OCI-LY1 (cell line): Measurements from ENCODE around the gene XRCC6.
"Not testable (repeated sequence)": the region's sequence is repeated elsewhere in the genome, so short reads cannot be mapped to it uniquely, and the experiment has no call there.

ENCODE experiments used
- H2AFZ ChIP-seq: fragments of 200-600 bp; sonication (generic), shearing (Covaris generic); 2 replicates; pipeline ENCODE4 v1.6.0; 2014; ENCODE audit warnings: antibody characterized with exemption, mild to moderate bottlenecking, low read length
- H3F3A ChIP-seq: fragments of 200-600 bp; sonication (generic), shearing (Covaris generic); 2 replicates; pipeline ENCODE4 v1.6.0; 2014; ENCODE audit warnings: mild to moderate bottlenecking, antibody characterized with exemption, low read length, moderate library complexity; ENCODE audit not compliant: insufficient read depth
- H3K27ac ChIP-seq: fragments of 200-600 bp; sonication (generic); 2 replicates; pipeline ENCODE4 v1.5.1; 2014; ENCODE audit warnings: low read length, mixed run types, mild to moderate bottlenecking, low read depth; ENCODE audit not compliant: poor library complexity, severe bottlenecking
- H3K27me3 ChIP-seq: fragments of 200-600 bp; sonication (generic); 2 replicates; pipeline ENCODE4 v1.6.0; 2014; ENCODE audit warnings: antibody characterized with exemption, mild to moderate bottlenecking, low read length, moderate library complexity; ENCODE audit not compliant: insufficient read depth
- H3K36me3 ChIP-seq: fragments of 200-600 bp; sonication (generic); 2 replicates; pipeline ENCODE4 v1.6.1; 2014; ENCODE audit warnings: mild to moderate bottlenecking, antibody characterized with exemption, low read length, moderate library complexity, mixed read lengths; ENCODE audit not compliant: insufficient read depth
- H3K4me1 ChIP-seq: fragments of 200-600 bp; sonication (generic); 2 replicates; pipeline ENCODE4 v1.5.1; 2014; ENCODE audit warnings: mild to moderate bottlenecking, low read length, moderate library complexity; ENCODE audit not compliant: insufficient read depth, severe bottlenecking
- H3K4me2 ChIP-seq: fragments of 200-600 bp; sonication (generic), shearing (Covaris generic); 2 replicates; pipeline ENCODE4 v1.6.1; 2014; ENCODE audit warnings: low read length
- H3K4me3 ChIP-seq: fragments of 200-600 bp; sonication (generic); 2 replicates; pipeline ENCODE4 v1.5.1; 2014; ENCODE audit warnings: low read length, low read depth, mild to moderate bottlenecking, mixed read lengths; ENCODE audit not compliant: poor library complexity, severe bottlenecking
- H3K79me2 ChIP-seq: fragments of 200-600 bp; shearing (Covaris generic); 2 replicates; pipeline ENCODE4 v1.6.1; 2016; ENCODE audit warnings: mixed run types, low read length, mixed read lengths; ENCODE audit not compliant: insufficient read depth
- H3K9ac ChIP-seq: fragments of 200-600 bp; sonication (generic), shearing (Covaris generic); 2 replicates; pipeline ENCODE4 v1.6.1; 2014; ENCODE audit warnings: mild to moderate bottlenecking, low read length, mixed read lengths
- H3K9me2 ChIP-seq: fragments of 200-600 bp; sonication (generic), shearing (Covaris generic); 2 replicates; pipeline ENCODE4 v1.6.1; 2014; ENCODE audit warnings: low read depth, mild to moderate bottlenecking, low read length, mixed read lengths
- H3K9me3 ChIP-seq: fragments of 200-600 bp; shearing (Covaris generic); 2 replicates; pipeline ENCODE4 v1.6.1; 2014; ENCODE audit warnings: low read length, mixed read lengths
- H4K20me1 ChIP-seq: fragments of 200-600 bp; sonication (generic), shearing (Covaris generic); 2 replicates; pipeline ENCODE4 v1.6.0; 2016; ENCODE audit warnings: mild to moderate bottlenecking, low read length; ENCODE audit not compliant: insufficient read depth
- CTCF ChIP-seq: fragments of 200-600 bp; sonication (generic), shearing (Covaris generic); IDR thresholded peaks from 2 replicates; pipeline ENCODE4 v1.5.1; 2017; ENCODE audit warnings: mild to moderate bottlenecking, antibody characterized with exemption, low read length, moderate library complexity, mixed read lengths
- EZH2 ChIP-seq: fragments of 200-600 bp; sonication (generic), shearing (Covaris generic); IDR thresholded peaks from 2 replicates; pipeline ENCODE4 v1.8.0; 2017; ENCODE audit warnings: borderline replicate concordance, mixed run types, mild to moderate bottlenecking, antibody characterized with exemption, low read length, moderate library complexity, mixed read lengths

XRCC6 gene

DNA sequence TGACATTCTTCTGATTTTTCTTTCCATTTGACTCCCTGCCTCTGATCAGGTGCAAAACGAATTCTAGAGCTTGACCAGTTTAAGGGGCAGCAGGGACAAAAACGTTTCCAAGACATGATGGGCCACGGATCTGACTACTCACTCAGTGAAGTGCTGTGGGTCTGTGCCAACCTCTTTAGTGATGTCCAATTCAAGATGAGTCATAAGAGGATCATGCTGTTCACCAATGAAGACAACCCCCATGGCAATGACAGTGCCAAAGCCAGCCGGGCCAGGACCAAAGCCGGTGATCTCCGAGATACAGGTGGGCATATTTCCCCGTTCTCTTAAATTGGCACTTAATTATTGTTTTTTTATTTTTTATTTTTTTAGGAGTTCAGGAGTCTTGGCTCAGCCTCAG lies 15.4 kb downstream of the XRCC6 start:
- H3K27me3 ChIP-seq = no peaks in the 10 kb centered on the region
- H3F3A ChIP-seq = no peaks in the 10 kb centered on the region
- peaks cover 93% of the 10 kb centered on the region for H3K36me3 ChIP-seq
- no peaks in the 10 kb centered on the region for H3K9me3 ChIP-seq
- 0 out of 2 replicates have a peak, but pooled peaks cover 2% of the 10 kb centered on the region for H3K79me2 ChIP-seq
- no peak overlapping the region for H3K27ac ChIP-seq
- no peak overlapping the region for H3K4me3 ChIP-seq
- H3K4me2 ChIP-seq = no peak overlapping the region
- H3K9ac ChIP-seq = no peak overlapping the region
- H2AFZ ChIP-seq = no peak overlapping the region
- no peak for TF ChIP-seq EZH2
- no peak for TF ChIP-seq CTCF
- no peaks in the 10 kb centered on the region for H3K4me1 ChIP-seq
- H3K9me2 ChIP-seq = no peaks in the 10 kb centered on the region
- H4K20me1 ChIP-seq = no peaks in the 10 kb centered on the region

DNA sequence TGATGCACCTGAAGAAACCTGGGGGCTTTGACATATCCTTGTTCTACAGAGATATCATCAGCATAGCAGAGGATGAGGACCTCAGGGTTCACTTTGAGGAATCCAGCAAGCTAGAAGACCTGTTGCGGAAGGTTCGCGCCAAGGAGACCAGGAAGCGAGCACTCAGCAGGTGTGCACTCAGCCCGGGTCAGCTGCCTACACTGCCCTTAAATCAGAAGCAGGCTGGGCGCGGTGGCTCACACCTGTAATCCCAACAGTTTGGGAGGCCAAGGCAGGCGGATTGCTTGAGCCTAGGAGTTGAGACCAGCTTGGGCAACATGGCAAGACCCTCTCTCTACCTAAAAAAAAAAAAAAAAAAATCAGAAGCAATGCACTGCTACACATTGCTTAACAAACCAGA lies 16.5 kb downstream of the XRCC6 start:
- H3K9me2 ChIP-seq, H3K9ac ChIP-seq, H3K4me3 ChIP-seq, H3K79me2 ChIP-seq, H3K27ac ChIP-seq, H3K4me1 ChIP-seq, H3K4me2 ChIP-seq, H4K20me1 ChIP-seq, H3K27me3 ChIP-seq, H3F3A ChIP-seq, H2AFZ ChIP-seq, H3K9me3 ChIP-seq: not testable (repeated sequence)
- H3K36me3 ChIP-seq = peaks cover 96% of the 10 kb centered on the region

DNA sequence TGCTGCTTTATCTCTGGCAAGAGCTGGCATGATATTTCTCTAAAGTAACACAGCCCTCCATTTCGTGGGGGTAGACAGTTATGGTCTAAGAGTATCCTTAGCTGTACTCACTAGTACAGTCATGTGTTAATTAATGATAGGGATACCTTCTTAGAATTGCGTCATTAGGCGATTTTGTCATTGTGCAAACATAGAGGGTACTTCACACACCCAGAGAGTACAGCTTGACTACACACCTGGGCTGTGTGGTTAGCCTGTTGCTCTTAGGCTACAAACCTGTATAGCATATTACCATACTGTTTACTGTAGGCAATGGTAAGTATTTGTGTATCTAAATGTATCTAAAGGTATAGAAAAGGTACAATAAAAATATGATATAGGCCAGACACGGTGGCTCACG lies 17.0 kb downstream of the XRCC6 start:
- H3K9ac ChIP-seq = no peak overlapping the region
- H4K20me1 ChIP-seq = no peaks in the 10 kb centered on the region
- H3K27me3 ChIP-seq = no peaks in the 10 kb centered on the region
- 0 out of 2 replicates have a peak, but pooled peaks cover 2% of the 10 kb centered on the region for H3K79me2 ChIP-seq
- H3K27ac ChIP-seq = no peak overlapping the region
- H2AFZ ChIP-seq = no peak overlapping the region
- no peaks in the 10 kb centered on the region for H3K9me2 ChIP-seq
- H3K9me3 ChIP-seq = no peaks in the 10 kb centered on the region
- no peak for TF ChIP-seq CTCF
- no peak for TF ChIP-seq EZH2
- H3K4me3 ChIP-seq = no peak overlapping the region
- H3F3A ChIP-seq = no peaks in the 10 kb centered on the region
- no peak overlapping the region for H3K4me2 ChIP-seq
- no peaks in the 10 kb centered on the region for H3K4me1 ChIP-seq
- peaks cover 100% of the 10 kb centered on the region for H3K36me3 ChIP-seq

DNA sequence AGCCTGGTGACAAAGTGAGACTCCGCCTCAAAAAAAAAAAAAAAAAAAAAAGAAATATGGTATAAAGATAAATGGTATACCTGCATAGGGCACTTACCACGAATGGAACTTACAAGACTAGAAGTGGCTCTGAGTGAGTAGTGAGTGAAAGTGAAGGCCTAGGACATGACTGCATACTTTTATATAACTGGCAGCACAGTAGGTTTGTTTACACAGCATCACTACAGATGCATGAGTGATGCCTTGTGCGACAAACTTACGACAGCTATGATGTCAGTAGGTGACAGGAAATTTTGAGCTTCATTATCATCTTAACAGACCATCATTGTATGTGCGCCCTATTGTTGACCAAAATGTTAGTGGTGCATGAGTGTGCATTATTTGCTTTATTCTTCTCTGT lies 17.7 kb downstream of the XRCC6 start:
- H3K27me3 ChIP-seq = no peaks in the 10 kb centered on the region
- H3K9me2 ChIP-seq = no peaks in the 10 kb centered on the region
- TF ChIP-seq EZH2 (no peak), CTCF (no peak)
- no peaks in the 10 kb centered on the region for H3K9me3 ChIP-seq
- no peaks in the 10 kb centered on the region for H3K4me1 ChIP-seq
- H4K20me1 ChIP-seq = no peaks in the 10 kb centered on the region
- H3F3A ChIP-seq = no peaks in the 10 kb centered on the region
- peaks cover 98% of the 10 kb centered on the region for H3K36me3 ChIP-seq
- 0 out of 2 replicates have a peak, but pooled peaks cover 2% of the 10 kb centered on the region for H3K79me2 ChIP-seq
- no peak overlapping the region for H2AFZ ChIP-seq
- no peak overlapping the region for H3K4me3 ChIP-seq
- H3K9ac ChIP-seq = no peak overlapping the region
- no peak overlapping the region for H3K4me2 ChIP-seq
- H3K27ac ChIP-seq = no peak overlapping the region
